Measurements from ENCODE around the gene TMEM38B. TPM values are rescaled to one million over a fixed set of nuclear protein-coding genes. Genes with fewer than 3 reads are reported as not detected.

The TMEM38B gene
- total RNA-seq, 4 donors from 2014 or later = 4.5 to 20.1 (median 13.1) TPM

DNA sequence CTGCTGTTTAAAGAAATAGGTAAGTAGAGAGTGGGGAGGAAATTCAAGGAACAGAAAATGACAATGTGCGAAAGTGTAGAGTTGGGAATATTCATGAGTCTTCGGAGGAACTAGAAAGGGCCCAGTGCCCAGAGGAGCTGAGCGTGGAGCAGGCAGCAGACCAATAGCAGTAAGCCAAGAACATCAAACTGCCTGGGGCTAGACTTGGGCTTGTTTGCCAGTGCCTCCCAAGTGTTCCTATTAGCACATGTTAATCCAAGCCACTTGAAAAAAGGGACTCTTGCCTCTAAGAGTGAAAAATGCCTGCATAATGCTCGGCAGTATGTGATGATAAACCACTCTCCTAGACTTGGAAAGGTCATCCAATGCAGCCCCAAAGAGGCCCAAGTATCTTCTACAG is 33.3 kb upstream of the TMEM38B start:
- DNase-seq (ENCODE audit: low spot score) (no peak), ATAC-seq (ENCODE audit: low FRiP score) (no peak)
- TF ChIP-seq, protein P1, sequence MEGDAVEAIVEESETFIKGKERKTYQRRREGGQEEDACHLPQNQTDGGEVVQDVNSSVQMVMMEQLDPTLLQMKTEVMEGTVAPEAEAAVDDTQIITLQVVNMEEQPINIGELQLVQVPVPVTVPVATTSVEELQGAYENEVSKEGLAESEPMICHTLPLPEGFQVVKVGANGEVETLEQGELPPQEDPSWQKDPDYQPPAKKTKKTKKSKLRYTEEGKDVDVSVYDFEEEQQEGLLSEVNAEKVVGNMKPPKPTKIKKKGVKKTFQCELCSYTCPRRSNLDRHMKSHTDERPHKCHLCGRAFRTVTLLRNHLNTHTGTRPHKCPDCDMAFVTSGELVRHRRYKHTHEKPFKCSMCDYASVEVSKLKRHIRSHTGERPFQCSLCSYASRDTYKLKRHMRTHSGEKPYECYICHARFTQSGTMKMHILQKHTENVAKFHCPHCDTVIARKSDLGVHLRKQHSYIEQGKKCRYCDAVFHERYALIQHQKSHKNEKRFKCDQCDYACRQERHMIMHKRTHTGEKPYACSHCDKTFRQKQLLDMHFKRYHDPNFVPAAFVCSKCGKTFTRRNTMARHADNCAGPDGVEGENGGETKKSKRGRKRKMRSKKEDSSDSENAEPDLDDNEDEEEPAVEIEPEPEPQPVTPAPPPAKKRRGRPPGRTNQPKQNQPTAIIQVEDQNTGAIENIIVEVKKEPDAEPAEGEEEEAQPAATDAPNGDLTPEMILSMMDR (IDR thresholded peaks at IDR 0.05) = no peak

DNA sequence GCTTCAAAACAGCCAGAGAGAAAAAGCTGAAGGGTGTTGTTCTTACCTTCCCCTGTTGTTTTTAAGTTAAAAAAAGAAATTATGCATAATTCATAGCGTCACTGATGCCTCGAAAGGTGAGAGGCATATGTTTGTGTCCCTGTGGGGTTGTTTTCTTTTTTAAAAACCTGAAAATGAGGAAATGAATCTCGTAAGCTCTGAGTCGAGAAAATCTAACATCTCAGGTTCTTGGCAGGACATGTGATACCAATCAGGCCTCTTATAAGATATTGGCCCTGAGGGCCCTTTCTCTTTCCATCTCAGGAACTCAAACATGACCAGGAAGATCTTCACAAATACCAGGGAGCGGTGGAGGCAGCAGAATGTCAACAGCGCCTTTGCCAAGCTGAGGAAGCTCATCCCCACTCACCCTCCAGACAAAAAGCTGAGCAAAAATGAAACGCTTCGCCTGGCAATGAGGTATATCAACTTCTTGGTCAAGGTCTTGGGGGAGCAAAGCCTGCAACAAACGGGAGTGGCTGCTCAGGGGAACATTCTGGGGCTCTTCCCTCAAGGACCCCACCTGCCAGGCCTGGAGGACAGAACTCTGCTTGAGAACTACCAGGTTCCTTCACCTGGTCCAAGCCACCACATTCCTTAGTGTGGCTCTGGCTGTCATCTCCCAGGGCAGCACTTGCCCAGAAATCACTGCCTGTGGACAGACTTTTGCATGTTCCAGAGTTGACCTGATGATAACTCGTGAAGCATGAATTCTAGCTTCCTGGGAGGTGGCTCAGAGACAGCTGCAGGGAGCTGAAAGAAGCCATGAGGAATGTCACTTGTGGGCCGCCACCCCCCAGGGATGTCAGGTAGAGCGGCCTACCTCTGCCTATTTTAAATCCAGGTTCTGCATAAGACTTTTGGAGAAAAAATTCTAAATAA is 31.9 kb upstream of the TMEM38B start, which contains the start of gene TAL2:
Gene TAL2 (plus strand): TSS at position 274 of the 921 bp plus-strand sequence. CDS start 40 bp downstream, at position 314.
- DNase-seq (ENCODE audit: low spot score) (no peak), ATAC-seq (ENCODE audit: low FRiP score) (no peak)
- TF ChIP-seq, protein P1 (IDR thresholded peaks at IDR 0.05) = no peak

DNA sequence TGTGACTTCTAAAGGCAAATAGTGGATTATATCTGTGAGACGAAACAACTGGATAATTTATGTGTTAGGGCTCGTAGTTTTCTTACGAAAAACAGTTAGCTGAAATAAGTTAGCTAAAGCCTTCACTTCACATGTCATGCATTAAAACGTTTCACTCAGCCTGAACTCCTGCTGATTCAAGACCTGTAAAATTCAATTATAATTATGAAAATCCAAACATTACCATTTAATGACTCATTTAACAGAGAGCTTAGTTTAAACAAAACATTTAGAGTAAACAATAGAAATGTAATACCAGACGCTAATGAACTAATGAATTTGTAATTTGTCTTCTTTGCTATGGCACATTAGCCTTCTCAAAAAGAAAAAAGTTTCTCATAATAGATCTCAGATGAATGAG is 30.4 kb upstream of the TMEM38B start:
- ATAC-seq (ENCODE audit: low FRiP score) = no peak
- TF ChIP-seq, protein P1 (IDR thresholded peaks at IDR 0.05) = no peak

DNA sequence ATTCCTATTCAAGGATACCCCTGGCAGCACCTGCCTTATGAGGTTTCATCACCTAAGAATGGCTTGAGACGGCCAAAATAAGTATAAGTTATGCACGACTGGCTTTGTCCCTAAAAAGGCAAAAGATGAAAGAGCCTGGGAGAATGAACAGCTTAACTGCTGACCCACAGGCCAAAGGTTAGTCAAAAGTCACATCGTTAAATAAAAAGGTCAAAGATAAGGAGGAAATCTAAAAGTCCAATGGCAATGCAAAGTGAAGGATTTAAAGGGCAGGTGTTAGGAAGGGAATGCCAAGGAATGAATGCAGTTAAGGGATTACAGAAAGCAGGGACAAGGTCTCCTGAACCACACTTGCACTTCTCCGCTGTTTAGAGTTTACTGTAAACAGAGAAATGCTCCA is 26.5 kb upstream of the TMEM38B start:
- DNase-seq (ENCODE audit: low spot score) (no peak), ATAC-seq (ENCODE audit: low FRiP score) (no peak)
- TF ChIP-seq, protein P1 (IDR thresholded peaks at IDR 0.05) = no peak

More for the DNA sequence above, 30.4 kb upstream of the TMEM38B start:
- DNase-seq (ENCODE audit: low spot score) = no peak

DNA sequence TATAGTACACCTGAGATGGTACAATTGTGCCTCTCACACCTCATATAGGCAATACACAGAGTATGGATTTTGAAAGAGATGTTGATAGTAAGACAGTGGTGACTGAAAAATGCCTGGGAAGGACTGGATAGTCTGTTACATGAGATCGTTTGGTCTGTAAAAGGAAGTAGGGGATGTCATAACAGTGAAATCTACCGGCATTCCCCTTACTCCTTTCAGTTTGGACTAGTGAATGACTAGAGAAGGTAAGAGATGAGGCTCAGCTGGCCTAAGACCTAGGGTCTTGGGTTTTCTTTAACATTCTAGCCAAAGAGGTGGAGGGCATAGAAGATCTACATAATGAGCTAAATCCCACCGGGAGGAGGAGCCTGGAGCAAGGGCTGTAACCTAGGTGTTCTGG is 24.0 kb upstream of the TMEM38B start:
- TF ChIP-seq, protein P1 (IDR thresholded peaks at IDR 0.05) = no peak
- no peak for ATAC-seq (ENCODE audit: low FRiP score)
- DNase-seq (ENCODE audit: low spot score) = no peak

DNA sequence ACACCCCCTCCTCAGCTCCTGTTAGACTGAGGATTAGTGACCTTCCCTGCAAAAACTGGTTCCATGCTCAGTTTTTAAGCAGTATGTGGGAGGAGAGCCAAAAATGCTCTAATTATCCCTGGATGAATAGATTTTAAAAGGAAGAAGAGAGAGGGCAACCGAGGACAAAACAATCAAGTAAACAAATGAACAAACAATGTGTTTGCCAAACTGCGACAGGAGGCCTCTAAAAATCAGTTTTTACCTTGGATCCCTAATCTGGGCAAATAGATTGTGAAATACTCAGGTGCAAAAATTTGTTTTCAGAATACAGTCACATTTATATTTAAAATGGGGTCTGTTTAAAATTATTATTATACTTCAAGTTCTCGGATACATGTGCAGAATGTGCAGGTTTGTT is 23.6 kb upstream of the TMEM38B start:
- ATAC-seq (ENCODE audit: low FRiP score) = no peak
- TF ChIP-seq, protein P1 (IDR thresholded peaks at IDR 0.05) = no peak

More for the DNA sequence above, 23.6 kb upstream of the TMEM38B start:
- DNase-seq (ENCODE audit: low spot score) = no peak
